H1 (cell line): Measurements from ENCODE around the gene RHOG. TPM values are rescaled to one million over a fixed set of nuclear protein-coding genes. Genes with fewer than 3 reads are reported as not detected.

ENCODE experiments used
- FOSL1 ChIP-seq: IDR thresholded peaks from 2 replicates; pipeline ENCODE4 v1.6.1; 2011; ENCODE audit warnings: mild to moderate bottlenecking, low read depth, low read length, moderate library complexity; ENCODE audit not compliant: insufficient read depth
- JUND ChIP-seq: IDR thresholded peaks from 2 replicates; pipeline ENCODE4 v1.6.1; 2011; ENCODE audit warnings: mild to moderate bottlenecking, improper control_type of control experiment, low read length
- RNF2 ChIP-seq: fragments of 200-900, 300-1000 bp; sonication (generic); IDR thresholded peaks from 2 replicates; pipeline ENCODE4 v1.7.1; 2016; ENCODE audit warnings: borderline replicate concordance, low read depth, mild to moderate bottlenecking, antibody characterized with exemption, low read length; ENCODE audit not compliant: poor library complexity, severe bottlenecking; ENCODE audit errors: missing control alignments
- TAF1 ChIP-seq: IDR thresholded peaks from 2 replicates; pipeline ENCODE4 v1.6.1; 2011; ENCODE audit warnings: mild to moderate bottlenecking, low read depth, low read length
- polyA plus RNA-seq, 7 experiments: library from polyadenylated mRNA; depleted of rRNA in 3 of 7; stranded (reverse) in 5 of 7; unstranded in 2 of 7; fragments of >200 nt in 5 of 7; fragments of 200-250 nt in 2 of 7; gene quantifications; 1 replicate in 5 of 7; 2 replicates in 1 of 7; 4 replicates in 1 of 7; pipeline versions ENCODE4 v1.2.1 to v1.2.3, GENCODE V29; 2011 to 2013; ENCODE audit warnings: missing spikeins in 2 of 7, mixed read lengths in 2 of 7
- total RNA-seq: library from RNA; stranded (reverse); fragmentation: NEBNext Ultra II Directional; extraction: Animal tissue kit (Norgen Biotek cat#: 25700); gene quantifications from 2 replicates; pipeline ENCODE4 v1.2.1, GENCODE V29; 2021

The RHOG gene
- total and polyA plus RNA-seq, 2 of the 8 experiments (the other 6 are each of a cell fraction or from before 2014, with no cell fraction given): 28.3 to 69.6 TPM

- TF ChIP-seq RNF2: peak; percentile 26
- TF ChIP-seq TAF1: 0 out of 2 replicates have a peak, but pooled peaks have one; percentile 5
- TF ChIP-seq JUND: no peak
- no peak for TF ChIP-seq FOSL1
Observed at GRCh38 chr11:3855808-3856491, 15.2 kb upstream of the RHOG start (continued).
